Measurements from ENCODE around the gene ARVCF.

ARVCF gene

GRCh38 chr22:19962246-19962908, 54.2 kb downstream of the ARVCF start:
- H3K27ac ChIP-seq (ENCODE audit: low read depth, low read length), result no peak overlapping the region
- peaks cover 28% of the 10 kb centered on the region for H3K36me3 ChIP-seq (ENCODE audit: control insufficient read depth, low read length)
- no peak for TF ChIP-seq EZH2phosphoT487 (IDR thresholded peaks at IDR 0.05; ENCODE audit: borderline replicate concordance, low read length)
- TF ChIP-seq, protein P1, sequence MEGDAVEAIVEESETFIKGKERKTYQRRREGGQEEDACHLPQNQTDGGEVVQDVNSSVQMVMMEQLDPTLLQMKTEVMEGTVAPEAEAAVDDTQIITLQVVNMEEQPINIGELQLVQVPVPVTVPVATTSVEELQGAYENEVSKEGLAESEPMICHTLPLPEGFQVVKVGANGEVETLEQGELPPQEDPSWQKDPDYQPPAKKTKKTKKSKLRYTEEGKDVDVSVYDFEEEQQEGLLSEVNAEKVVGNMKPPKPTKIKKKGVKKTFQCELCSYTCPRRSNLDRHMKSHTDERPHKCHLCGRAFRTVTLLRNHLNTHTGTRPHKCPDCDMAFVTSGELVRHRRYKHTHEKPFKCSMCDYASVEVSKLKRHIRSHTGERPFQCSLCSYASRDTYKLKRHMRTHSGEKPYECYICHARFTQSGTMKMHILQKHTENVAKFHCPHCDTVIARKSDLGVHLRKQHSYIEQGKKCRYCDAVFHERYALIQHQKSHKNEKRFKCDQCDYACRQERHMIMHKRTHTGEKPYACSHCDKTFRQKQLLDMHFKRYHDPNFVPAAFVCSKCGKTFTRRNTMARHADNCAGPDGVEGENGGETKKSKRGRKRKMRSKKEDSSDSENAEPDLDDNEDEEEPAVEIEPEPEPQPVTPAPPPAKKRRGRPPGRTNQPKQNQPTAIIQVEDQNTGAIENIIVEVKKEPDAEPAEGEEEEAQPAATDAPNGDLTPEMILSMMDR (IDR thresholded peaks at IDR 0.05; ENCODE audit: low read depth, low read length, poor library complexity, severe bottlenecking), result peak; percentile 77

DNA sequence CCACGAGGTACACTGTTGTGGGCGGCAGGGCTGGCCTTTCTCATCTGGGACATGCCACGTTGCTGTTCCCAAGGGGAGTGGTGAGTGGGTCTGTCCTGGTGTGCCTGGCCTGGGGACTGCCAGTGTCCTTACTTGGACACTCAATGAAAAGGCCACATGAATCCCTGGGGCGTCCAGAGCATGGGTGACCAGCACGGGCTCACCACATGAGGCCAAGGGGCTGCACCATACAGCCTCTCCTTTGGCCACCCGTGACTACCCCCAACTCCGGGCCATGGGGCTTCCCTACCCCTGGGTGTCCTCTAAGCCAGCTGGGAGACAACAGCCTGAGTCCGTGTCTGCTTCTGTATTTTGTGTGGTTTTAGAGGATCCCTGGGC, 54.8 kb downstream of the ARVCF start:
- H4K20me1 ChIP-seq (ENCODE audit: control insufficient read depth, insufficient read depth, low read depth, low read length), result 0 out of 2 replicates have a peak, but pooled peaks cover 4% of the 10 kb centered on the region
- no peak overlapping the region for H3K4me3 ChIP-seq (ENCODE audit: low read length)
- H3K79me2 ChIP-seq (ENCODE audit: control insufficient read depth, low read length), result no peaks in the 10 kb centered on the region; the same call in 1 of the 2 replicates
- no peaks in the 10 kb centered on the region for H3K9me3 ChIP-seq (ENCODE audit: control insufficient read depth, insufficient read depth, low read length)
- no peak overlapping the region for H3K4me2 ChIP-seq (ENCODE audit: low read length)
- TF ChIP-seq EZH2phosphoT487 (IDR thresholded peaks at IDR 0.05; ENCODE audit: borderline replicate concordance, low read length), result no peak
- TF ChIP-seq, protein P1 (IDR thresholded peaks at IDR 0.05; ENCODE audit: low read depth, low read length, poor library complexity, severe bottlenecking), result no peak
- H3K9me2 ChIP-seq (replicated peaks; ENCODE audit: control insufficient read depth, low read length), result no peaks in the 10 kb centered on the region
- no peaks in the 10 kb centered on the region for H3K27me3 ChIP-seq (ENCODE audit: control insufficient read depth, low read length)
- H3K36me3 ChIP-seq (ENCODE audit: control insufficient read depth, low read length), result peaks cover 23% of the 10 kb centered on the region
- no peak overlapping the region for H3K27ac ChIP-seq (ENCODE audit: low read depth, low read length)
- 0 out of 2 replicates have a peak, but pooled peaks cover 3% of the 10 kb centered on the region for H3F3A ChIP-seq (ENCODE audit: control insufficient read depth, insufficient read depth)
- H3K4me1 ChIP-seq (ENCODE audit: control insufficient read depth, low read length), result no peaks in the 10 kb centered on the region

More at GRCh38 chr22:19962246-19962908, 54.2 kb downstream of the ARVCF start:
- H4K20me1 ChIP-seq (ENCODE audit: control insufficient read depth, insufficient read depth, low read depth, low read length), result 0 out of 2 replicates have a peak, but pooled peaks cover 4% of the 10 kb centered on the region
- H3F3A ChIP-seq (ENCODE audit: control insufficient read depth, insufficient read depth), result 0 out of 2 replicates have a peak, but pooled peaks cover 3% of the 10 kb centered on the region
- no peaks in the 10 kb centered on the region for H3K9me2 ChIP-seq (replicated peaks; ENCODE audit: control insufficient read depth, low read length)
- H3K4me3 ChIP-seq (ENCODE audit: low read length), result no peak overlapping the region
- H3K4me2 ChIP-seq (ENCODE audit: low read length), result no peak overlapping the region
- no peaks in the 10 kb centered on the region for H3K9me3 ChIP-seq (ENCODE audit: control insufficient read depth, insufficient read depth, low read length)
- H3K4me1 ChIP-seq (ENCODE audit: control insufficient read depth, low read length), result no peaks in the 10 kb centered on the region
- no peaks in the 10 kb centered on the region for H3K27me3 ChIP-seq (ENCODE audit: control insufficient read depth, low read length)
- H3K79me2 ChIP-seq (ENCODE audit: control insufficient read depth, low read length), result no peaks in the 10 kb centered on the region; the same call in 1 of the 2 replicates

- Histone ChIP-seq H3K9me3 (ENCODE audit: control insufficient read depth, insufficient read depth, low read length) (no peaks in the 10 kb centered on the region), H3K4me1 (ENCODE audit: control insufficient read depth, low read length) (no peaks in the 10 kb centered on the region), H3K36me3 (ENCODE audit: control insufficient read depth, low read length) (peaks cover 21% of the 10 kb centered on the region)
These were observed 55.4 kb downstream of the ARVCF start for GRCh38 chr22:19961201-19961580.

More at GRCh38 chr22:19961201-19961580, 55.4 kb downstream of the ARVCF start:
- no peaks in the 10 kb centered on the region for H3K9me2 ChIP-seq (replicated peaks; ENCODE audit: control insufficient read depth, low read length)
- no peaks in the 10 kb centered on the region; the same call in 1 of the 2 replicates for H3K79me2 ChIP-seq (ENCODE audit: control insufficient read depth, low read length)
- TF ChIP-seq, protein P1 (IDR thresholded peaks at IDR 0.05; ENCODE audit: low read depth, low read length, poor library complexity, severe bottlenecking), result no peak
- TF ChIP-seq EZH2phosphoT487 (IDR thresholded peaks at IDR 0.05; ENCODE audit: borderline replicate concordance, low read length), result no peak
- no peak overlapping the region for H3K27ac ChIP-seq (ENCODE audit: low read depth, low read length)
- no peak overlapping the region for H3K4me3 ChIP-seq (ENCODE audit: low read length)
- no peaks in the 10 kb centered on the region for H3K27me3 ChIP-seq (ENCODE audit: control insufficient read depth, low read length)
- 0 out of 2 replicates have a peak, but pooled peaks cover 3% of the 10 kb centered on the region for H3F3A ChIP-seq (ENCODE audit: control insufficient read depth, insufficient read depth)
- H4K20me1 ChIP-seq (ENCODE audit: control insufficient read depth, insufficient read depth, low read depth, low read length), result 0 out of 2 replicates have a peak, but pooled peaks cover 4% of the 10 kb centered on the region
- H3K4me2 ChIP-seq (ENCODE audit: low read length), result no peak overlapping the region
